Gastrocnemius medialis (tissue), 4 donors: ENCODE results near the gene ALDOA. TPM values are rescaled to one million over a fixed set of nuclear protein-coding genes. Genes with fewer than 3 reads are reported as not detected.

Experiments
- ATAC-seq, 2 donors: fragments of 150-250 bp; one replicate each; pipeline ENCODE4 v1.9.1; 2016
- DNase-seq, 2 donors: peaks; one replicate each; pipeline ENCODE4 v3.0.0-alpha.2; 2019
- H3K27ac ChIP-seq, 4 donors: fragments of 200-600 bp; sonication (generic); 1 replicate in 1 of 4; 2 replicates in 3 of 4; pipeline ENCODE4 v1.5.1; 2016 to 2018; ENCODE audit warnings: mild to moderate bottlenecking in 2 of 4, moderate library complexity in 1 of 4
- H3K27me3 ChIP-seq, 3 donors: fragments of 200-600 bp; sonication (generic) in 2 of 3; 1 replicate in 1 of 3; 2 replicates in 2 of 3; pipeline versions ENCODE4 v1.5.1 to v1.6.0; 2016 to 2019; ENCODE audit warnings: mild to moderate bottlenecking in 1 of 3, moderate library complexity in 1 of 3
- H3K36me3 ChIP-seq, 2 donors: fragments of 200-600 bp; sonication (generic) in 1 of 2; one replicate each; pipeline ENCODE4 v1.5.1; 2017 to 2018
- H3K4me1 ChIP-seq, 2 donors: fragments of 200-600 bp; sonication (generic) in 1 of 2; one replicate each; pipeline ENCODE4 v1.5.1; 2016 to 2017; ENCODE audit warnings: mild to moderate bottlenecking in 2 of 2
- H3K4me3 ChIP-seq, 4 donors: fragments of 200-600 bp; sonication (generic) in 3 of 4; 1 replicate in 1 of 4; 2 replicates in 3 of 4; pipeline ENCODE4 v1.5.1; 2016 to 2019; ENCODE audit warnings: mild to moderate bottlenecking in 2 of 4
- H3K9me3 ChIP-seq, 3 donors: fragments of 200-600 bp; sonication (generic) in 2 of 3; 1 replicate in 1 of 3; 2 replicates in 2 of 3; pipeline ENCODE4 v1.5.1; 2016 to 2019
- POLR2A ChIP-seq, 2 donors: fragments of 450-650 bp; IDR thresholded peaks; one replicate each; pipeline ENCODE4 v1.6.1; 2017; ENCODE audit warnings: antibody characterized with exemption in 2 of 2, mild to moderate bottlenecking in 2 of 2, moderate library complexity in 2 of 2
- in situ Hi-C, 4 donors: fragments of 200-750 bp; cut with MboI; loops; one replicate each; pipeline versions ENCODE4 v1.15.0 to v1.8.0; 2017; ENCODE audit warnings: low sequenced_read_pairs in 4 of 4
- intact Hi-C: fragments of 100-400 bp; cut with DNase I; formaldehyde crosslinking; loops from one replicate; pipeline ENCODE4 v1.15.1; 2023; ENCODE audit warnings: low total_unique reads
- total RNA-seq, 4 donors: library from RNA; depleted of rRNA; stranded (reverse); fragments of >200 nt; gene quantifications; one replicate each; pipeline versions ENCODE4 v1.1.0 to v1.2.3, GENCODE V29; 2016
- TF ChIP-seq, protein P1 (sequence below), 5 experiments: fragments of 450-650 bp in 3 of 5; fragments of 200-600 bp in 2 of 5; sonication (generic) in 2 of 5; IDR thresholded peaks in 4 of 5; conservative IDR thresholded peaks in 1 of 5; 1 replicate in 4 of 5; 2 replicates in 1 of 5; pipeline ENCODE4 v1.5.1; 2016 to 2019; ENCODE audit warnings: antibody characterized with exemption in 5 of 5, mild to moderate bottlenecking in 3 of 5, moderate library complexity in 3 of 5

The ALDOA gene
- total RNA-seq, 4 donors from 2014 or later, result 6,096 to 10,805 (median 7,093) TPM

DNA sequence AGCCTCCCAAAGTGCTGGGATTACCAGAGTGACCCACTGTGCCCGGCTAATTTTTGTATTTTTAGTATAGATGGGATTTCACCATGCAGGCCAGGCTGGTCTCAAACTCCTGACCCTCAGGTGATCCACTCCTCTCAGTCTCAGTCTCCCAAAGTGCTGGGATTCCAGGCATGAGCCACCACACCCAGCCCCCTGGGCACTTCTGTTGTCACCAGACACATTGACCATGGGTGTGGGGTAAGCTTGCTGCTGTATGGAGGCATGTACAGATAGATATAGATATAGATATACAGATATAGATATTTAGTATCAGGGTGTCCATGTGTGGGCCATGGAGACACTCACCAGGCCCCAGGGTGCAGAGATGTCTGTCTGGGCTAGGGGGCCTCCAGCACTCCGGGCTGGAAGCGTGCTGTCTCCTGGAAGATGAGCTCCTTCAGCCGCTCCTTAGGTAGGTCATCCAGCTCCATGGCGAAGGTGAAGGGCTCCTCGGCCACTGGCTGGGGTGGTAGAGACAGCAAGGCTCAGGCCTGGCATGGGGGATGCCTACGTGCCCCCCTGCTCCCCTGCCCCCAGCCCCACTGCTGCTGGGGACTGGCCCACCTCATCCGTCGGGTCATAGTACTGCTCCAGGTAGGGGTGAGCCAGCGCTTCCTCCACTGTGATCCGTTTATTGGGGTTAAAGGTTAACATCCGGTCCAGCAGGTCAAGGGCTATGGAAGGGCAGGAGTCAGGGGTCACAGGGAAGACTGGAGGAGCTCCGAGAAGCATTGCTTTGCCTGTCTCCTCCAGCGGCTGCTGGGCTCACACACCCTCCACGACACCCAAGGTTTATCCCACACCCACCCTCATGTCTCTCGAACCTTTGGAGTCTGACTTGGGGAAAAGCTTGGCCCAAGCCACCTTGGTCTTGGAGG lies 51.0 kb downstream of the ALDOA start:
- in situ Hi-C loops (loop anchor here in 2 of 4 donors (5.0 to 25.0 kb wide), 2 partner anchors 64 to 296 kb away; partner anchors contain the start of gene ZNF771 (in 1 of the 2)), intact Hi-C loops (no loop called here)
- H3K4me3 ChIP-seq, result no peak overlapping the region
- TF ChIP-seq, protein P1, sequence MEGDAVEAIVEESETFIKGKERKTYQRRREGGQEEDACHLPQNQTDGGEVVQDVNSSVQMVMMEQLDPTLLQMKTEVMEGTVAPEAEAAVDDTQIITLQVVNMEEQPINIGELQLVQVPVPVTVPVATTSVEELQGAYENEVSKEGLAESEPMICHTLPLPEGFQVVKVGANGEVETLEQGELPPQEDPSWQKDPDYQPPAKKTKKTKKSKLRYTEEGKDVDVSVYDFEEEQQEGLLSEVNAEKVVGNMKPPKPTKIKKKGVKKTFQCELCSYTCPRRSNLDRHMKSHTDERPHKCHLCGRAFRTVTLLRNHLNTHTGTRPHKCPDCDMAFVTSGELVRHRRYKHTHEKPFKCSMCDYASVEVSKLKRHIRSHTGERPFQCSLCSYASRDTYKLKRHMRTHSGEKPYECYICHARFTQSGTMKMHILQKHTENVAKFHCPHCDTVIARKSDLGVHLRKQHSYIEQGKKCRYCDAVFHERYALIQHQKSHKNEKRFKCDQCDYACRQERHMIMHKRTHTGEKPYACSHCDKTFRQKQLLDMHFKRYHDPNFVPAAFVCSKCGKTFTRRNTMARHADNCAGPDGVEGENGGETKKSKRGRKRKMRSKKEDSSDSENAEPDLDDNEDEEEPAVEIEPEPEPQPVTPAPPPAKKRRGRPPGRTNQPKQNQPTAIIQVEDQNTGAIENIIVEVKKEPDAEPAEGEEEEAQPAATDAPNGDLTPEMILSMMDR (IDR thresholded peaks at IDR 0.05 in 4 of 5, conservative IDR thresholded peaks at IDR 0.05 in 1 of 5), result no peak
- TF ChIP-seq POLR2A (IDR thresholded peaks at IDR 0.05), result no peak
- no peak for DNase-seq
- H3K9me3 ChIP-seq, result no peaks in the 10 kb centered on the region
- no peak overlapping the region for H3K27ac ChIP-seq
- H3K27me3 ChIP-seq, result no peaks in the 10 kb centered on the region
- peaks cover 5% of the 10 kb centered on the region in 2 donors for H3K4me1 ChIP-seq
- peaks cover 0 to 50% of the 10 kb centered on the region in 2 donors for H3K36me3 ChIP-seq
- ATAC-seq, result no peak

DNA sequence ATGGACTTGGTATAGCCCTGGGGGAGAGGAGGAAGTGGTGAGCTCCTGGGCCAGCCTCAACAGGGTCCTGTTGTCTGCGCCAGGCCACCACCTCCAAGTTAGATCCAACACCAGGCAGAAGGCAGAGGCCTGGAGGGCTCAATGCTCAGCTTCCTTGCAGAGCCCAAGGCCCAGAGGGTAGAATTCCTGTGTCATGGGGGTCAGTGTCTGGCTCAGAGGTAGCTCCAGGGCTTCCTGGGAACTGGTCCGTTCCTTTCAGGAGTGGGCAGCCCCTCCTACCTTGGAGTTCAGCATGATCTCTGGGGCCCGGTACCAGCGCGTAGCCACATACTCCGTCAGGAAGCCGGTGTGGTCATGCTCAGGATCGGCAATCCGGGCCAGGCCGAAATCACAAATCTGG lies 52.2 kb downstream of the ALDOA start:
- peaks cover 0 to 50% of the 10 kb centered on the region in 2 donors for H3K36me3 ChIP-seq
- in situ Hi-C loops, result loop anchor here in 2 of 4 donors (5.0 to 25.0 kb wide), 2 partner anchors 65 to 295 kb away; partner anchors contain the start of gene ZNF771 (in 1 of the 2)
- H3K4me1 ChIP-seq, result peaks cover 11 to 14% of the 10 kb centered on the region in 2 donors
- DNase-seq (no peak), ATAC-seq (no peak)
- no peaks in the 10 kb centered on the region for H3K9me3 ChIP-seq
- H3K27me3 ChIP-seq, result no peaks in the 10 kb centered on the region
- intact Hi-C loops, result no loop called here
- TF ChIP-seq, protein P1 (IDR thresholded peaks at IDR 0.05 in 4 of 5, conservative IDR thresholded peaks at IDR 0.05 in 1 of 5), result no peak
- no peak for TF ChIP-seq POLR2A (IDR thresholded peaks at IDR 0.05)
- no peak overlapping the region for H3K4me3 ChIP-seq
- H3K27ac ChIP-seq, result no peak overlapping the region

DNA sequence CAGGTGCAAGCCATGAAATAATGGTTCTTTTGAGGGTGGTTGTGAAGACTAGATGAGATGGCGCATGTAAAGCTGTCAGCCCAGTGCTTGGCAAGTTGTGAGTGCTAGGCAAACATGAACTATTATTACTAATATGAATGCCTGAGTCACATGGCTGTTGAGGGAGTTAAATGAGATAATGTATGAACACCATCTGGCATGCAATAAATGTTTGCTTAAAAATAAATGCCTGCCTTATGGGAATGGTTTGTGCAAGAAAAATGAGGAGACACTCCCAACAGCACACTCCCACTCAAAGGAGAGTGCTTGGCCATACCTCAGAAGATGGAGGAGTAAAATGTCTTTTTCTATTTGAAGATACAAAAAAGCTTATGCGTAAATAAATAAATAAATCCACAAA lies 53.9 kb downstream of the ALDOA start:
- Histone ChIP-seq H3K27me3 (no peaks in the 10 kb centered on the region), H3K36me3 (peaks cover 0 to 43% of the 10 kb centered on the region in 2 donors), H3K4me3 (no peak overlapping the region), H3K9me3 (no peaks in the 10 kb centered on the region), H3K27ac (no peak overlapping the region), H3K4me1 (peaks cover 14 to 17% of the 10 kb centered on the region in 2 donors)
- TF ChIP-seq, protein P1 (IDR thresholded peaks at IDR 0.05 in 4 of 5, conservative IDR thresholded peaks at IDR 0.05 in 1 of 5), result no peak
- TF ChIP-seq POLR2A (IDR thresholded peaks at IDR 0.05), result no peak
- DNase-seq, result no peak
- intact Hi-C loops (no loop called here), in situ Hi-C loops (loop anchor here in 2 of 4 donors (5.0 to 25.0 kb wide), 2 partner anchors 67 to 293 kb away; partner anchors contain the start of gene ZNF771 (in 1 of the 2))
- ATAC-seq, result no peak

Other genes with a start within 250 kb of the ALDOA start
- gene PAGR1, start 249.6 kb upstream of the ALDOA start, total RNA-seq, result 10 to 100 TPM; 15.5 to 29.2 (median 21.7) TPM
- gene MVP, start 245.3 kb upstream of the ALDOA start, total RNA-seq, result 10 to 100 TPM; 40.3 to 77.5 (median 47.6) TPM
- 10 to 100 TPM; 35.5 to 71.8 (median 55.7) TPM for gene CDIPT, start 202.5 kb upstream of the ALDOA start, total RNA-seq
- gene SEZ6L2, start 166.2 kb upstream of the ALDOA start, total RNA-seq, result 1 to 10 TPM in 1 of 4 donors, under 1 TPM in 3; 0.20 to 1.7 (median 0.56) TPM
- not detected for gene ASPHD1, start 165.3 kb upstream of the ALDOA start, total RNA-seq
- gene KCTD13, start 139.5 kb upstream of the ALDOA start, total RNA-seq, result 1 to 10 TPM; 3.7 to 8.6 (median 6.3) TPM
- gene TMEM219, start 103.7 kb upstream of the ALDOA start, total RNA-seq, result 100 to 1,000 TPM in 1 of 4 donors, 10 to 100 TPM in 3; 48.1 to 120 (median 60.2) TPM
- gene TAOK2, start 91.9 kb upstream of the ALDOA start, total RNA-seq, result 10 to 100 TPM; 15.9 to 31.0 (median 22.1) TPM
- gene HIRIP3, start 70.1 kb upstream of the ALDOA start, total RNA-seq, result 10 to 100 TPM; 13.5 to 25.6 (median 17.2) TPM
- gene INO80E, start 69.5 kb upstream of the ALDOA start, total RNA-seq, result 10 to 100 TPM; 45.4 to 74.8 (median 55.5) TPM
- not detected for gene DOC2A, start 54.7 kb upstream of the ALDOA start, total RNA-seq
- gene C16orf92, start 42.6 kb upstream of the ALDOA start, total RNA-seq, result not detected
- gene TLCD3B, start 34.5 kb upstream of the ALDOA start, total RNA-seq, result under 1 TPM in 1 of 4 donors, not detected in 3; 0.27 TPM
- 10 to 100 TPM; 23.8 to 64.3 (median 44.7) TPM for gene PPP4C, start 10.2 kb downstream of the ALDOA start, total RNA-seq
- under 1 TPM; 0.29 to 0.92 (median 0.67) TPM for gene TBX6, start 26.2 kb downstream of the ALDOA start, total RNA-seq
- 100 to 1,000 TPM in 3 of 4 donors, 10 to 100 TPM in 1; 97.2 to 197 (median 154) TPM for gene YPEL3, start 30.5 kb downstream of the ALDOA start, total RNA-seq
- gene GDPD3, start 47.8 kb downstream of the ALDOA start, total RNA-seq, result under 1 TPM in 2 of 4 donors, not detected in 2; 0.29 to 0.66 TPM
- 10 to 100 TPM; 28.6 to 48.7 (median 38.0) TPM for gene MAPK3, start 57.5 kb downstream of the ALDOA start, total RNA-seq
- gene CORO1A, start 117.8 kb downstream of the ALDOA start, total RNA-seq, result 1 to 10 TPM in 3 of 4 donors, under 1 TPM in 1; 0.44 to 8.9 (median 5.8) TPM
- gene BOLA2B, start 127.9 kb downstream of the ALDOA start, total RNA-seq, result 100 to 1,000 TPM in 3 of 4 donors, 10 to 100 TPM in 1; 96.7 to 228 (median 140) TPM
- gene SLX1A, start 128.1 kb downstream of the ALDOA start, total RNA-seq, result 100 to 1,000 TPM in 1 of 4 donors, 10 to 100 TPM in 3; 23.6 to 103 (median 45.7) TPM
- gene SULT1A3, start 133.5 kb downstream of the ALDOA start, total RNA-seq, result 10 to 100 TPM in 1 of 4 donors, 1 to 10 TPM in 2, not detected in 1; 4.9 to 11.3 (median 9.2) TPM
- gene NPIPB13, start 182.7 kb downstream of the ALDOA start, total RNA-seq, result 10 to 100 TPM in 1 of 4 donors, 1 to 10 TPM in 1, under 1 TPM in 2; 0.62 to 10.4 (median 0.91) TPM